ENCODE measurements around the gene NRG4. TPM values are rescaled to one million over a fixed set of nuclear protein-coding genes. Genes with fewer than 3 reads are reported as not detected.

The NRG4 gene
- total RNA-seq, 2 experiments from 2014 or later: not detected

- CTCF ChIA-PET: interaction anchor here (0.7 to 2.0 kb wide), 9 partner anchors 12 to 605 kb away, joined by 3 to 8 read pairs (median 3); no protein-coding TSS in a partner anchor
- no peak for DNase-seq
- Mint-ChIP-seq H3K27me3 (no peaks in the 10 kb centered on the region), H3K4me3 (no peak overlapping the region), H3K4me1 (peaks cover 29% of the 10 kb centered on the region), H3K36me3 (ENCODE audit: low read depth) (peaks cover 58% of the 10 kb centered on the region), H3K9me3 (no peaks in the 10 kb centered on the region), H3K27ac (peak overlapping the region; percentile 1)
- POLR2A ChIA-PET: no interaction called here
These were observed 82.2 kb downstream of the NRG4 start for GRCh38 chr15:75929799-75930565.

- no peak for DNase-seq
- no peak overlapping the region for H3K4me3 Mint-ChIP-seq
- peaks cover 33% of the 10 kb centered on the region for H3K4me1 Mint-ChIP-seq
- ChIA-PET POLR2A (interaction anchor here (0.6 to 1.1 kb wide), 2 partner anchors 86 to 242 kb away, joined by 3 to 4 read pairs; partner anchors contain the start of gene UBE2Q2), CTCF (interaction anchor here (0.7 to 2.0 kb wide), 10 partner anchors 11 to 606 kb away, joined by 3 to 8 read pairs (median 3); no protein-coding TSS in a partner anchor)
- H3K27me3 Mint-ChIP-seq: no peaks in the 10 kb centered on the region
- H3K9me3 Mint-ChIP-seq: no peaks in the 10 kb centered on the region
- H3K36me3 Mint-ChIP-seq (ENCODE audit: low read depth): peaks cover 59% of the 10 kb centered on the region
- no peak overlapping the region for H3K27ac Mint-ChIP-seq
These were observed 83.3 kb downstream of the NRG4 start for GRCh38 chr15:75928680-75929608.

- ChIA-PET CTCF (interaction anchor here (1.4 kb wide), 1 partner anchor 118 kb away, joined by 3 read pairs; no protein-coding TSS in a partner anchor), POLR2A (interaction anchor here (0.6 to 1.1 kb wide), 4 partner anchors 14 to 123 kb away, joined by 3 to 4 read pairs (median 4); partner anchors contain the start of gene UBE2Q2)
- H3K36me3 Mint-ChIP-seq (ENCODE audit: low read depth): peaks cover 55% of the 10 kb centered on the region
These were observed 84.6 kb downstream of the NRG4 start for GRCh38 chr15:75927601-75928000.

GRCh38 chr15:75926931-75927330 lies 85.3 kb downstream of the NRG4 start:
- Mint-ChIP-seq H3K27me3 (no peaks in the 10 kb centered on the region), H3K4me3 (no peak overlapping the region), H3K9me3 (no peaks in the 10 kb centered on the region), H3K27ac (no peak overlapping the region), H3K4me1 (peaks cover 49% of the 10 kb centered on the region), H3K36me3 (ENCODE audit: low read depth) (peaks cover 57% of the 10 kb centered on the region)
- ChIA-PET CTCF (interaction anchor here (1.4 kb wide), 1 partner anchor 117 kb away, joined by 3 read pairs; no protein-coding TSS in a partner anchor), POLR2A (interaction anchor here (1.0 kb wide), 1 partner anchor 13 kb away, joined by 4 read pairs; no protein-coding TSS in a partner anchor)
- no peak for DNase-seq

More at GRCh38 chr15:75927601-75928000, 84.6 kb downstream of the NRG4 start:
- no peaks in the 10 kb centered on the region for H3K27me3 Mint-ChIP-seq
- H3K27ac Mint-ChIP-seq: no peak overlapping the region
- DNase-seq: no peak
- peaks cover 44% of the 10 kb centered on the region for H3K4me1 Mint-ChIP-seq
- H3K4me3 Mint-ChIP-seq: no peak overlapping the region
- no peaks in the 10 kb centered on the region for H3K9me3 Mint-ChIP-seq

- H3K4me3 Mint-ChIP-seq: no peak overlapping the region
- no peaks in the 10 kb centered on the region for H3K27me3 Mint-ChIP-seq
- H3K36me3 Mint-ChIP-seq (ENCODE audit: low read depth): peaks cover 45% of the 10 kb centered on the region
- peaks cover 45% of the 10 kb centered on the region for H3K4me1 Mint-ChIP-seq
- H3K27ac Mint-ChIP-seq: no peak overlapping the region
- DNase-seq: no peak
- POLR2A ChIA-PET: interaction anchor here (0.9 kb wide), 1 partner anchor 49 kb away, joined by 3 read pairs; no protein-coding TSS in a partner anchor
- CTCF ChIA-PET: interaction anchor here (2.2 kb wide), 1 partner anchor 115 kb away, joined by 8 read pairs; no protein-coding TSS in a partner anchor
- H3K9me3 Mint-ChIP-seq: no peaks in the 10 kb centered on the region
These were observed 86.8 kb downstream of the NRG4 start for GRCh38 chr15:75925440-75925839.

DNA sequence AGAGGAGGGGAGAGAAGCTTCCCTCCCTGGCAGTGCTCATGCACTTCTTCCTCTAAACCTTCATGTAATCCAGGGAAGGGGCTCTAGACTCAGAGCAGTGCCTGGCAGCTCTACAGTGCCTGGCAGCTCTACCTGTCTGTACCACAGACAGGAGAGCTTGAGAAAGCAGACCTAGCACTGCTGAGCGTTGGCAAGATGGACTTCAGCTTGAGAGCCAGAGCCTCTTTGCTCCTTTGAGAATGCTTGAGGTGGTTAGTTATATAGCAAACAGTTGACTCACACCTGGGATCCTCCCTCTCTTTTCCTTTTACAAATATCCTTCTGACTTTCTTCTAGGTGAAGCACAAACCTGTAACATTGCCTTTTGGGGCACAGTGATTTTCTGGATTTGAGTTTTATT lies 87.6 kb downstream of the NRG4 start:
- Mint-ChIP-seq H3K9me3 (no peaks in the 10 kb centered on the region), H3K4me3 (no peak overlapping the region), H3K27me3 (no peaks in the 10 kb centered on the region), H3K4me1 (peaks cover 43% of the 10 kb centered on the region), H3K36me3 (ENCODE audit: low read depth) (peaks cover 48% of the 10 kb centered on the region), H3K27ac (no peak overlapping the region)
- no peak for DNase-seq
- CTCF ChIA-PET: interaction anchor here (2.2 kb wide), 1 partner anchor 115 kb away, joined by 8 read pairs; no protein-coding TSS in a partner anchor
- POLR2A ChIA-PET: interaction anchor here (1.4 kb wide), 1 partner anchor 13 kb away, joined by 3 read pairs; no protein-coding TSS in a partner anchor

GRCh38 chr15:75923756-75924155 lies 88.5 kb downstream of the NRG4 start:
- ChIA-PET POLR2A (interaction anchor here (0.6 to 1.5 kb wide), 3 partner anchors 14 to 74 kb away, joined by 3 to 6 read pairs (median 3); partner anchors contain the start of gene FBXO22), CTCF (interaction anchor here (1.0 to 2.2 kb wide), 5 partner anchors 8 to 216 kb away, joined by 3 to 8 read pairs (median 4); no protein-coding TSS in a partner anchor)
- Mint-ChIP-seq H3K36me3 (ENCODE audit: low read depth) (peaks cover 51% of the 10 kb centered on the region), H3K4me1 (peaks cover 42% of the 10 kb centered on the region), H3K27ac (no peak overlapping the region), H3K27me3 (no peaks in the 10 kb centered on the region), H3K9me3 (no peaks in the 10 kb centered on the region), H3K4me3 (no peak overlapping the region)
- peak; percentile 37 for DNase-seq

- Mint-ChIP-seq H3K27ac (no peak overlapping the region), H3K36me3 (ENCODE audit: low read depth) (peaks cover 52% of the 10 kb centered on the region), H3K4me3 (no peak overlapping the region), H3K9me3 (no peaks in the 10 kb centered on the region), H3K27me3 (no peaks in the 10 kb centered on the region), H3K4me1 (peaks cover 35% of the 10 kb centered on the region)
- ChIA-PET POLR2A (interaction anchor here (1.5 kb wide), 1 partner anchor 18 kb away, joined by 6 read pairs; the partner anchor contains the start of gene FBXO22), CTCF (interaction anchor here (0.6 to 2.7 kb wide), 10 partner anchors 11 to 238 kb away, joined by 3 to 28 read pairs (median 3); no protein-coding TSS in a partner anchor)
- DNase-seq: no peak
These were observed 90.2 kb downstream of the NRG4 start for GRCh38 chr15:75921732-75922703.

DNA sequence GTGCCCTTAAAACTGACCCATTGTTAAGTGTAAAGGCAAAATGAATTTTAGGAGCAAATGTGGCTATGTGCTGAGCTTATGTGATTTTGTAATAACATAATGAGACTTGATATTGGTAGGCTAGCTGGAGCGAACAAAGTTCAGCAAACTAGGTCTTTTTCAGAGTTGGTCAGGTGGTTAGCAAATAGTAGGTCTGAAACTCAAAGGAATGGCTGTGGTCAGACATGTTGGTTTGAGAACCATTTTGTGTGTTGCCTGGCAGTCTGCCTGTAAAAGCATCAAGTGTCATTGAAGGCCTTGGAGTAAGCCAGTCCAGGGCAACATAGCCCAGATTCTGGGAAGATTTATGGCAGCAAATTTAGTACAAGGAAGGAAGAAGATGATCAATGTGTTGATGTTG lies 92.1 kb downstream of the NRG4 start:
- POLR2A ChIA-PET: interaction anchor here (1.2 kb wide), 1 partner anchor 11 kb away, joined by 3 read pairs; no protein-coding TSS in a partner anchor
- DNase-seq: no peak
- Mint-ChIP-seq H3K4me1 (peaks cover 29% of the 10 kb centered on the region), H3K36me3 (ENCODE audit: low read depth) (peaks cover 40% of the 10 kb centered on the region), H3K27ac (peak overlapping the region; percentile 28), H3K9me3 (no peaks in the 10 kb centered on the region), H3K27me3 (no peaks in the 10 kb centered on the region), H3K4me3 (no peak overlapping the region)
- CTCF ChIA-PET: interaction anchor here (1.8 to 2.7 kb wide), 3 partner anchors 16 to 110 kb away, joined by 4 to 28 read pairs (median 6); partner anchors contain the start of gene FBXO22

DNA sequence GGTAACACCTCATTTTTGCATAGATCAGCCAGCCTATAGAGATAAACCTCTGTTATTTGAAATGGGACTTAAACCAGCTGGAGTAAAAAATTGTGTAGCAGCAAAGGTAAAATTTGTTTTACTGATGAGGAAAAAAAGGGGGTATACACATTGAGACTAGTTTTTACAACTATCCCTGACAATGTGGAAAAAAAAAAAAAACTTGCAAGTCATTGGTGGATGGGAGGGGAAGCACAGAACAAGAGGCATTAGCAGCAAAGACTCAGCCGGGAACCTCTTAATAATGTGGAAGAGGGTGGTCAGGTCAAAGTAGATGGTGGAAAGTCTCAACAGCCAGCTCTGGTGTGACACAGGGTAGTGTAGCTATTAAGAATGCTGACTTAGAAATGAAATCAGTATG lies 94.1 kb downstream of the NRG4 start:
- H3K36me3 Mint-ChIP-seq (ENCODE audit: low read depth): peaks cover 45% of the 10 kb centered on the region
- H3K4me1 Mint-ChIP-seq: peaks cover 22% of the 10 kb centered on the region
- no peaks in the 10 kb centered on the region for H3K27me3 Mint-ChIP-seq
- POLR2A ChIA-PET: no interaction called here
- DNase-seq: no peak
- CTCF ChIA-PET: interaction anchor here (0.7 to 1.2 kb wide), 3 partner anchors 11 to 180 kb away, joined by 3 to 5 read pairs (median 3); no protein-coding TSS in a partner anchor
- H3K4me3 Mint-ChIP-seq: no peak overlapping the region
- H3K27ac Mint-ChIP-seq: no peak overlapping the region
- no peaks in the 10 kb centered on the region for H3K9me3 Mint-ChIP-seq

- no peaks in the 10 kb centered on the region for H3K27me3 Mint-ChIP-seq
- H3K4me1 Mint-ChIP-seq: peaks cover 16% of the 10 kb centered on the region
- no peak overlapping the region for H3K4me3 Mint-ChIP-seq
- CTCF ChIA-PET: no interaction called here
- DNase-seq: no peak
- no peak overlapping the region for H3K27ac Mint-ChIP-seq
- POLR2A ChIA-PET: no interaction called here
- H3K36me3 Mint-ChIP-seq (ENCODE audit: low read depth): peaks cover 50% of the 10 kb centered on the region
- peaks cover 6% of the 10 kb centered on the region for H3K9me3 Mint-ChIP-seq
These were observed 95.2 kb downstream of the NRG4 start for GRCh38 chr15:75916978-75917377.
